GM23248 (cell line): ENCODE measurements around the gene MRS2. TPM values are rescaled to one million over a fixed set of nuclear protein-coding genes. Genes with fewer than 3 reads are reported as not detected.

Experiments used
- DNase-seq: peaks from one replicate; pipeline ENCODE4 v3.0.0-alpha.2; 2015
- H2AFZ ChIP-seq: fragments of 200-600 bp; sonication (generic); 2 replicates; pipeline ENCODE4 v1.6.1; 2016; ENCODE audit warnings: antibody characterized with exemption
- H3F3A ChIP-seq: fragments of 200-600 bp; sonication (generic); 2 replicates; pipeline ENCODE4 v1.6.1; 2016; ENCODE audit warnings: mild to moderate bottlenecking, antibody characterized with exemption, mixed run types; ENCODE audit not compliant: insufficient read depth
- H3K27ac ChIP-seq: fragments of 200-600 bp; sonication (generic); 2 replicates; pipeline ENCODE4 v1.5.1; 2016; ENCODE audit warnings: mild to moderate bottlenecking
- H3K27me3 ChIP-seq: fragments of 200-600 bp; sonication (generic); replicated peaks from 2 replicates; pipeline ENCODE4 v1.6.1; 2016; ENCODE audit warnings: mild to moderate bottlenecking; ENCODE audit not compliant: insufficient read depth
- H3K36me3 ChIP-seq: fragments of 200-600 bp; sonication (generic); 2 replicates; pipeline ENCODE4 v1.6.1; 2016; ENCODE audit warnings: low read depth, mild to moderate bottlenecking
- H3K4me1 ChIP-seq: fragments of 200-600 bp; sonication (generic); 2 replicates; pipeline ENCODE4 v1.6.1; 2016; ENCODE audit warnings: mild to moderate bottlenecking; ENCODE audit not compliant: insufficient read depth
- H3K4me2 ChIP-seq: fragments of 200-600 bp; sonication (generic); one replicate; pipeline ENCODE4 v1.6.1; 2016; ENCODE audit warnings: mild to moderate bottlenecking; ENCODE audit not compliant: unreplicated experiment
- H3K4me3 ChIP-seq: fragments of 200-600 bp; sonication (generic); 2 replicates; pipeline ENCODE4 v1.5.1; 2016; ENCODE audit warnings: mild to moderate bottlenecking
- H3K79me2 ChIP-seq: fragments of 200-600 bp; sonication (generic); 2 replicates; pipeline ENCODE4 v1.6.1; 2016; ENCODE audit warnings: mild to moderate bottlenecking; ENCODE audit not compliant: insufficient read depth
- H3K9ac ChIP-seq: fragments of 200-600 bp; sonication (generic); 2 replicates; pipeline ENCODE4 v1.6.1; 2016; ENCODE audit warnings: mild to moderate bottlenecking
- H3K9me2 ChIP-seq: fragments of 200-600 bp; sonication (generic); 2 replicates; pipeline ENCODE4 v1.6.1; 2016; ENCODE audit warnings: mixed run types, mild to moderate bottlenecking, moderate library complexity; ENCODE audit not compliant: insufficient read depth
- H3K9me3 ChIP-seq: fragments of 200-600 bp; sonication (generic); one replicate; pipeline ENCODE4 v1.6.1; 2017; ENCODE audit warnings: low read depth
- H4K20me1 ChIP-seq: fragments of 200-600 bp; sonication (generic); 2 replicates; pipeline ENCODE4 v1.6.0; 2016; ENCODE audit not compliant: insufficient read depth
- EZH2 ChIP-seq: fragments of 200-600 bp; sonication (generic); IDR thresholded peaks from 2 replicates; pipeline ENCODE4 v1.6.1; 2018; ENCODE audit warnings: antibody characterized with exemption, mild to moderate bottlenecking; ENCODE audit not compliant: insufficient read depth, poor library complexity, severe bottlenecking
- EZH2phosphoT487 ChIP-seq: fragments of 200-600 bp; sonication (generic); IDR thresholded peaks from 2 replicates; pipeline ENCODE4 v1.6.1; 2018; ENCODE audit warnings: antibody characterized with exemption, moderate library complexity, mild to moderate bottlenecking, low read depth; ENCODE audit not compliant: insufficient read depth
- WGBS, 2 experiments: methylation state at CpG; one replicate each; pipeline ENCODE4 v1.1.6; 2015 to 2017; ENCODE audit warnings: low lambda C conversion rate in 2 of 2, low coverage in 1 of 2; ENCODE audit errors: missing lambda C conversion rate in 2 of 2; 5-methylcytosine and 5-hydroxymethylcytosine counted together
- in situ Hi-C: fragments of 300-500 bp; cut with MboI; formaldehyde crosslinking; loops from 2 replicates; pipeline ENCODE4 v1.15.0; 2020
- polyA plus RNA-seq: library from polyadenylated mRNA; unstranded; fragments of >200 nt; fragmentation: Nextera tagmentation; extraction: Ambion mirVana; gene quantifications from 2 replicates; pipeline ENCODE4 v1.2.1, GENCODE V29; 2016
- small RNA-seq: library from RNA; depleted of rRNA; stranded (forward); fragments of <200 nt; gene quantifications from one replicate; pipeline ENCODE3, GENCODE V24; 2014; ENCODE audit warnings: low read depth, low replicate concordance
- total RNA-seq: library from RNA; depleted of rRNA; stranded (reverse); fragments of >200 nt; shearing (Covaris generic); gene quantifications from 2 replicates; pipeline ENCODE4 v1.2.3, GENCODE V29; 2014; rRNA removed

Gene MRS2
- total and polyA plus RNA-seq, 2 experiments from 2014 or later: 18.0 to 21.3 TPM

DNA sequence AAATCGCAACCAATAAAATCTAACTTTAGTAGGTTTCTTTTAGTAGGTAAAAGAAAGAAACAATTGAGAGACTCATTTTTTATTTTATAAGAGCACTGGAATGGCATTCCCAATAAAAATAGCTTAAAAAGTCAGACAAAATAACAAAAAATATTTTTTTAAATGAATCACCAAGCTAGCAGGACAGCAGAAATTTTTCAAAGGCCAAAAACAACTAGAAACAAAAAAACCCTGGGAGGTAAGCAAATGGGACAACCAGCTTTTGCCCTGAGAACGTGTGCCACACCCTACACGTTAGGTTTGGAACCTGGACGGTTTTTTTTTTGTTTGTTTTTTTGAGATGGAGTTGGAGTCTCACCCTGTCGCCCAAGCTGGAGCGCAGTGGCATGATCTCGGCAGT lies 67.1 kb downstream of the MRS2 start:
- in situ Hi-C loops: no loop called here
- Histone ChIP-seq H3K36me3 (no peaks in the 10 kb centered on the region), H3K79me2 (no peaks in the 10 kb centered on the region), H3K27ac (no peak overlapping the region), H3K4me2 (no peak overlapping the region), H3F3A (no peaks in the 10 kb centered on the region), H3K4me3 (no peak overlapping the region), H3K27me3 (no peaks in the 10 kb centered on the region), H3K9ac (no peak overlapping the region), H3K9me2 (no peaks in the 10 kb centered on the region), H3K4me1 (no peaks in the 10 kb centered on the region), H3K9me3 (no peaks in the 10 kb centered on the region), H2AFZ (no peak overlapping the region), H4K20me1 (no peaks in the 10 kb centered on the region)
- DNase-seq: no peak
- WGBS, 2 experiments: 68 to 69% methylated on average over 7 of the region's 7 CpGs
- TF ChIP-seq EZH2phosphoT487 (no peak), EZH2 (no peak)

DNA sequence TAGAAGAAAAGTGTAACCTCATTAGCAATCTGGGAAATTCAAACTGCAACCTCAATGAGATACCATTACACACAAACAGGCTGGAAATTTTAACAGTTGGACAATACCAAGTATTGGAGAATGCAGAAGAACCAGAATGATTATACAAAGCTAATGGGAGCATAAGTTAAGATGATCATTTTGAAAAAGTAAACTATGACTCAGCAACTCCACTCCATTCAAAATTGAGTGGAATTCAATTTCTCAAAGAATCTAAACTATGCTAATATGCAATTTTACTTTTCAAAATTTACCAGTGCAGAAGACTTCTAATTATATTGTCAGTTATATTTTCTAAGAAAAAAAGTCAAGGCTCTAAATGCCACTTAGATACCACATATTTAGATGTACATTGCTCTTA lies 69.4 kb downstream of the MRS2 start:
- in situ Hi-C loops: no loop called here
- Histone ChIP-seq H3K4me3 (no peak overlapping the region), H3K4me1 (no peaks in the 10 kb centered on the region), H4K20me1 (no peaks in the 10 kb centered on the region), H3K9me2 (no peaks in the 10 kb centered on the region), H3K36me3 (no peaks in the 10 kb centered on the region), H3K27ac (no peak overlapping the region), H3K27me3 (no peaks in the 10 kb centered on the region), H2AFZ (no peak overlapping the region), H3K9me3 (no peaks in the 10 kb centered on the region), H3K9ac (no peak overlapping the region), H3K79me2 (no peaks in the 10 kb centered on the region), H3K4me2 (no peak overlapping the region), H3F3A (no peaks in the 10 kb centered on the region)
- no peak for DNase-seq
- TF ChIP-seq EZH2: no peak
- TF ChIP-seq EZH2phosphoT487: no peak

Small RNA genes within 50 kb of the gene (small RNA-seq; reads per million reads assigned to genes)
- gene RNU6-391P: not detected

Other genes starting within 250 kb of the MRS2 start
- gene DCDC2, start 44.9 kb upstream of the MRS2 start, total RNA-seq: not detected in 2 replicates
- not detected in 2 replicates for gene DCDC2, start 44.9 kb upstream of the MRS2 start, polyA plus RNA-seq
- 0.97 TPM in 1 of 2 replicates, not detected in the other for gene GPLD1, start 86.6 kb downstream of the MRS2 start, total RNA-seq
- 0.09 TPM in 2 replicates for gene GPLD1, start 86.6 kb downstream of the MRS2 start, polyA plus RNA-seq
- 0.86 and 1.1 TPM in 2 replicates for gene ALDH5A1, start 92.0 kb downstream of the MRS2 start, total RNA-seq
- gene ALDH5A1, start 92.0 kb downstream of the MRS2 start, polyA plus RNA-seq: 1.0 and 1.1 TPM in 2 replicates
- not detected in 2 replicates for gene KIAA0319, start 243.3 kb downstream of the MRS2 start, total RNA-seq
- gene KIAA0319, start 243.3 kb downstream of the MRS2 start, polyA plus RNA-seq: 0.04 TPM in 1 of 2 replicates, not detected in the other